GM21515 (cell line): Measurements from ENCODE around the gene WNT8A.

ENCODE experiments used
- ATAC-seq: cut with Tn5 transposase; IDR thresholded peaks from one replicate; pipeline ENCODE4 v1.9.1; 2021; ENCODE audit not compliant: unreplicated experiment

Gene WNT8A

DNA sequence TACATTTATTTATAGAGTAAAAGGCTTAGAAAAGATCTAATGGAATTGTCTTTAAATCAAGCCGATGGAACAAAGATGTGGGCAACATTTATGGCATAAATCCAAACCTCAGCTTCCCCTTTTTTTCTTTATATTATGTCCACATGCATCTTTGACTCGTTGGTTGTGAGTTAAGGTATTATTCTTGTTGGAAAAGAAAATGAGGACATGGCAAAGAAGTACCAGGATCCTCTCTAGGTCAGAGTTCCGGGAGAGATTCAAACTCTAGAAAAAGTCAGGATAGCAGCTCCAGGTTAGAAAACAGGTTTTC lies 55.9 kb downstream of the WNT8A start:
- ATAC-seq: no peak

DNA sequence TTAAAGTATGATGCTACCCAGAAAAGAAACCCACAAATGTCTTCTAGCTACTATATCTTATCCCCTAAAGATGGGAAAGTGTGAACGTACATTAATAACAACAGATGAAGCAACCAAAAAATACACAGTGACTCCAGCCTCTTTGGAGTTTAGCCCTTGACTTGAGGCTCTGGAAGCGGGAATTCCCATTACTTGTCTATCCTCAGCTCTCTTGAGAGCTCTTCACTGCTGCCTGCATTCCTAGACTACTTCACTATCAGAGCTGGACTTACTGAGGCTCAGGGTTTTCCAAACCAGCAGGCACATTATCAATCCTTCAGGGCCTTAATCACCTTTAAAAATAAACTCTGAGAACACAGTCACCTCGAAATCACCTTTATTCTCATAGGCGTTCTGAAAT lies 56.4 kb downstream of the WNT8A start:
- no peak for ATAC-seq
